Endothelial cell (in vitro differentiated cells): ENCODE data around the gene BACH2. TPM values are rescaled to one million over a fixed set of nuclear protein-coding genes. Genes with fewer than 3 reads are reported as not detected.

Experiments
- DNase-seq: peaks from one replicate; pipeline ENCODE4 v3.0.0; 2021; ENCODE audit warnings: low spot score
- H3K27ac Mint-ChIP-seq: one replicate; pipeline ENCODE4 v1.8.0; 2021; ENCODE audit warnings: mixed read lengths, inconsistent platforms; ENCODE audit not compliant: unreplicated experiment
- H3K27me3 Mint-ChIP-seq: one replicate; pipeline ENCODE4 v1.8.0; 2021; ENCODE audit warnings: mild to moderate bottlenecking, moderate library complexity, mixed read lengths, inconsistent platforms; ENCODE audit not compliant: unreplicated experiment
- H3K36me3 Mint-ChIP-seq: one replicate; pipeline ENCODE4 v1.8.0; 2021; ENCODE audit warnings: mild to moderate bottlenecking, low read depth, mixed read lengths, inconsistent platforms; ENCODE audit not compliant: unreplicated experiment
- H3K4me1 Mint-ChIP-seq: one replicate; pipeline ENCODE4 v1.8.0; 2021; ENCODE audit warnings: mild to moderate bottlenecking, mixed read lengths, inconsistent platforms; ENCODE audit not compliant: unreplicated experiment
- H3K4me3 Mint-ChIP-seq: one replicate; pipeline ENCODE4 v1.8.0; 2021; ENCODE audit warnings: mild to moderate bottlenecking, mixed read lengths, inconsistent platforms; ENCODE audit not compliant: unreplicated experiment
- H3K9me3 Mint-ChIP-seq: one replicate; pipeline ENCODE4 v1.8.0; 2021; ENCODE audit warnings: mixed read lengths, inconsistent platforms; ENCODE audit not compliant: unreplicated experiment
- CTCF ChIP-seq: fragments of 200-600 bp; sonication (generic); IDR thresholded peaks from one replicate; pipeline ENCODE4 v1.5.0; 2021; ENCODE audit warnings: antibody characterized with exemption; ENCODE audit not compliant: unreplicated experiment
- total RNA-seq: library from RNA; stranded (reverse); fragmentation: NEBNext Ultra II Directional; extraction: Animal tissue kit (Norgen Biotek cat#: 25700); gene quantifications from one replicate; pipeline ENCODE4 v1.2.1, GENCODE V29; 2021; ENCODE audit not compliant: unreplicated experiment

BACH2 gene
- total RNA-seq, 1 donor from 2014 or later, result 3.9 TPM

- H3K27ac Mint-ChIP-seq, result no peak overlapping the region
- H3K9me3 Mint-ChIP-seq, result no peaks in the 10 kb centered on the region
- no peak for TF ChIP-seq CTCF
Measured at GRCh38 chr6:90250405-90250804, 46.2 kb downstream of the BACH2 start.

GRCh38 chr6:90249458-90249857 lies 47.2 kb downstream of the BACH2 start:
- no peaks in the 10 kb centered on the region for H3K4me1 Mint-ChIP-seq
- TF ChIP-seq CTCF, result no peak
- no peaks in the 10 kb centered on the region for H3K36me3 Mint-ChIP-seq
- H3K27ac Mint-ChIP-seq, result no peak overlapping the region
- H3K9me3 Mint-ChIP-seq, result no peaks in the 10 kb centered on the region
- H3K27me3 Mint-ChIP-seq, result no peaks in the 10 kb centered on the region
- DNase-seq, result no peak
- no peak overlapping the region for H3K4me3 Mint-ChIP-seq

More at GRCh38 chr6:90250405-90250804, 46.2 kb downstream of the BACH2 start:
- DNase-seq, result no peak
- Mint-ChIP-seq H3K4me3 (no peak overlapping the region), H3K27me3 (no peaks in the 10 kb centered on the region), H3K36me3 (no peaks in the 10 kb centered on the region), H3K4me1 (no peaks in the 10 kb centered on the region)

DNA sequence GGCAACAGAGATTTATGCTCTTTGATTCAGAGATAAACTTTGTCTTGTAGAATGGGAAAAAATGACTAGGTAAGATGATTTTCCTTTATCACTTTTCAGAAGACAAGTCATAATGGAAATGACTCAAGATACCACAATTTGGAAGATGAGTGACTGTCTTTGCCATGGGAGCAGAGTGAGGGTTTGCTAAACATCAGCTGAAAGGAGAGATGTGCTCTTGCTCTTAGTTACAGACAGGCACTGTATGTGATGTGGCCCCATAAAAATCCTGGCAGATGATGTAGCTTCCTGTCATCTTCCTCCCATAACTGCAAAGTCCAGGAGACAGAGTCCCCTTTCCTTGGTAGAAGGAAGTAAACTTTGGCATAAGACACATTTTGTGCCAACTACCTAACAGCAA lies 47.6 kb downstream of the BACH2 start:
- no peaks in the 10 kb centered on the region for H3K27me3 Mint-ChIP-seq
- no peaks in the 10 kb centered on the region for H3K4me1 Mint-ChIP-seq
- no peak overlapping the region for H3K4me3 Mint-ChIP-seq
- no peaks in the 10 kb centered on the region for H3K36me3 Mint-ChIP-seq
- no peak for TF ChIP-seq CTCF
- DNase-seq, result no peak
- no peaks in the 10 kb centered on the region for H3K9me3 Mint-ChIP-seq
- no peak overlapping the region for H3K27ac Mint-ChIP-seq

GRCh38 chr6:90247262-90247661 lies 49.4 kb downstream of the BACH2 start:
- no peak overlapping the region for H3K27ac Mint-ChIP-seq
- H3K36me3 Mint-ChIP-seq, result no peaks in the 10 kb centered on the region
- no peak for TF ChIP-seq CTCF
- no peaks in the 10 kb centered on the region for H3K27me3 Mint-ChIP-seq
- H3K9me3 Mint-ChIP-seq, result no peaks in the 10 kb centered on the region
- DNase-seq, result no peak
- no peaks in the 10 kb centered on the region for H3K4me1 Mint-ChIP-seq
- H3K4me3 Mint-ChIP-seq, result no peak overlapping the region

DNA sequence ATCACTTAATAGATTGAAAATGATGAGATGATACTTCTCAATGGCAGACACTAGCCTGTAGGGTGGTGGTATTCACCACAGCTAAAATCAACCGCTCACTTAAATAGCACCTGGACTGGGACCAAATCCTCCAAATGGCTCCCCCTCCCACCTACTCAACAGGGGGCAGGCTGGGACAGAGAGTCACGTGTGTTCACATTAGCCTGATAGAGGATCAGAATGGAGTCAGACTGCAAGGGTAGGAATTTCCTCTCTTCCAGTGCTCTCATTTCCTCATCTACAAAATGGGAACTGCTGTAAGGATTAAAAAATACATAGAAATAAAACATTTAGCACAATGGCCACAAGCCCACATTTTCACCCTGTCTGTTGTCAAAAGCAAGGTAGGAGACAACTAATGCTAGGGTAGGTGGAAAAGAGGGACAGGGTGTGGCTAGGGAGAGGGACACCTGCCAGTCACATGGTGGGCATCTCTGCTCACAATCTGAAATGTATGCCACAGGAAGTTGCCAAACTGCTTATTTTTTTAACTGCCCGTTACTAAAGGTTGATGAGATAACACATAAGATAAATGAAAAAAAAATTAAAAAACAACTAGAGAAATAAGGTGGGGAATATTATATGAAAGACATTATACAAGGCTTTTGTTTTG lies 55.3 kb downstream of the BACH2 start:
- no peak for DNase-seq
- H3K27me3 Mint-ChIP-seq, result no peaks in the 10 kb centered on the region
- no peak for TF ChIP-seq CTCF
- H3K4me3 Mint-ChIP-seq, result no peak overlapping the region
- no peaks in the 10 kb centered on the region for H3K9me3 Mint-ChIP-seq
- H3K27ac Mint-ChIP-seq, result no peak overlapping the region
- H3K4me1 Mint-ChIP-seq, result peaks cover 7% of the 10 kb centered on the region
- no peaks in the 10 kb centered on the region for H3K36me3 Mint-ChIP-seq
